H1 (cell line): ENCODE results near the gene PSPN. TPM values are rescaled to one million over a fixed set of nuclear protein-coding genes. Genes with fewer than 3 reads are reported as not detected.

Experiments
- CTCF ChIA-PET: fragments of 300-600 bp; sonication (Branson Sonifier 250); formaldehyde crosslinking; loops from one replicate; lab custom pipeline; 2021; ENCODE audit not compliant: partially characterized antibody; lab: Charles Lee
- POLR2A ChIA-PET: fragments of 300-600 bp; sonication (Branson Sonifier 250); formaldehyde crosslinking; loops from one replicate; lab custom pipeline; 2021; ENCODE audit warnings: inconsistent platforms; ENCODE audit not compliant: partially characterized antibody; lab: Charles Lee
- DNase-seq, 2 experiments: peaks; one replicate each; pipeline versions ENCODE4 v3.0.0 to v3.0.0-alpha.2; 2010 to 2022; ENCODE audit warnings: low spot score in 2 of 2, low read depth in 1 of 2, mixed read lengths in 1 of 2
- FAIRE-seq: peaks from 2 replicates; lab custom pipeline; 2011; peaks lifted over from hg19 to GRCh38; lab: Jason Lieb, UNC
- H2AFZ ChIP-seq: 2 replicates; pipeline ENCODE4 v1.8.1; 2012; ENCODE audit warnings: low read length, inconsistent platforms
- H2AK5ac ChIP-seq: 2 replicates; pipeline ENCODE4 v1.6.1; 2013; ENCODE audit warnings: low read depth, low read length
- H2BK120ac ChIP-seq: replicated peaks from 2 replicates; pipeline ENCODE3; 2013; ENCODE audit warnings: low read depth, low read length, inconsistent platforms
- H2BK12ac ChIP-seq: 2 replicates; pipeline ENCODE4 v1.6.1; 2013; ENCODE audit warnings: low read depth, low read length
- H2BK15ac ChIP-seq: 2 replicates; pipeline ENCODE4 v1.6.1; 2013; ENCODE audit warnings: low read length
- H2BK20ac ChIP-seq: 2 replicates; pipeline ENCODE4 v1.6.1; 2013; ENCODE audit warnings: low read length
- H2BK5ac ChIP-seq: 2 replicates; pipeline ENCODE4 v1.6.1; 2013; ENCODE audit warnings: low read depth, low read length
- H3K14ac ChIP-seq: 2 replicates; pipeline ENCODE4 v1.6.1; 2013; ENCODE audit warnings: inconsistent platforms; ENCODE audit not compliant: insufficient read length
- H3K18ac ChIP-seq: 2 replicates; pipeline ENCODE4 v1.6.1; 2013; ENCODE audit warnings: low read length; ENCODE audit errors: extremely low read depth
- H3K23ac ChIP-seq: 2 replicates; pipeline ENCODE4 v1.6.1; 2013; ENCODE audit warnings: inconsistent platforms; ENCODE audit not compliant: insufficient read length
- H3K23me2 ChIP-seq: 2 replicates; pipeline ENCODE4 v1.6.1; 2013; ENCODE audit warnings: low read depth, low read length
- H3K27ac ChIP-seq: 2 replicates; pipeline ENCODE4 v1.6.1; 2011; ENCODE audit warnings: low read depth, low read length, inconsistent platforms
- H3K27me3 ChIP-seq, 4 experiments: replicated peaks in 1 of 4; 1 replicate in 1 of 4; 2 replicates in 3 of 4; pipeline versions ENCODE4 v1.6.1 to v1.8.1; 2011 to 2013; ENCODE audit warnings: low read length in 3 of 4, mild to moderate bottlenecking in 3 of 4, inconsistent platforms in 2 of 4, mixed read lengths in 2 of 4, moderate library complexity in 1 of 4; ENCODE audit not compliant: control insufficient read depth in 3 of 4, insufficient read depth in 3 of 4; ENCODE audit errors: extremely low read depth in 1 of 4
- H3K36me3 ChIP-seq, 4 experiments: 2 replicates each; pipeline versions ENCODE4 v1.6.1 to v1.8.1; 2011 to 2013; ENCODE audit warnings: mild to moderate bottlenecking in 4 of 4, low read length in 3 of 4, moderate library complexity in 2 of 4, control low read depth in 1 of 4, inconsistent platforms in 1 of 4; ENCODE audit not compliant: insufficient read depth in 4 of 4, control insufficient read depth in 2 of 4
- H3K4ac ChIP-seq: replicated peaks from 2 replicates; pipeline ENCODE3; 2013; ENCODE audit warnings: low read length, low read depth, mixed read lengths, inconsistent platforms; ENCODE audit not compliant: insufficient read length
- H3K4me1 ChIP-seq, 4 experiments: replicated peaks in 1 of 4; 1 replicate in 1 of 4; 2 replicates in 3 of 4; pipeline versions ENCODE4 v1.6.1 to v1.8.1; 2011 to 2013; ENCODE audit warnings: low read length in 3 of 4, inconsistent platforms in 2 of 4, mixed read lengths in 1 of 4; ENCODE audit not compliant: insufficient read depth in 4 of 4, control insufficient read depth in 3 of 4
- H3K4me2 ChIP-seq, 2 experiments: 2 replicates each; pipeline versions ENCODE4 v1.6.1 to v1.8.1; 2011 to 2013; ENCODE audit warnings: low read depth in 2 of 2, low read length in 2 of 2, control low read depth in 1 of 2, inconsistent platforms in 1 of 2, mild to moderate bottlenecking in 1 of 2; ENCODE audit not compliant: insufficient read depth in 1 of 2
- H3K4me3 ChIP-seq, 4 experiments: fragments of 200-600, 300-600 bp in 1 of 4; sonication (generic), shearing (Covaris generic), sonication (Bioruptor Twin) in 1 of 4; 2 replicates each; pipeline versions ENCODE4 v1.5.1 to v1.8.1; 2011 to 2016; ENCODE audit warnings: low read length in 4 of 4, low read depth in 3 of 4, control low read depth in 2 of 4, inconsistent platforms in 2 of 4, mild to moderate bottlenecking in 2 of 4, mixed read lengths in 1 of 4, moderate library complexity in 1 of 4; ENCODE audit not compliant: insufficient read depth in 2 of 4; ENCODE audit errors: extremely low read depth in 1 of 4
- H3K56ac ChIP-seq: replicated peaks from 2 replicates; pipeline ENCODE3; 2013; ENCODE audit warnings: low read depth, mild to moderate bottlenecking, mixed read lengths, low read length, inconsistent platforms; ENCODE audit not compliant: insufficient read length
- H3K79me1 ChIP-seq: 2 replicates; pipeline ENCODE4 v1.6.1; 2013; ENCODE audit warnings: low read depth, low read length, control low read depth
- H3K79me2 ChIP-seq, 2 experiments: 2 replicates each; pipeline versions ENCODE4 v1.6.1 to v1.8.1; 2012 to 2013; ENCODE audit warnings: low read length in 2 of 2, mild to moderate bottlenecking in 2 of 2, inconsistent platforms in 1 of 2; ENCODE audit not compliant: insufficient read depth in 2 of 2, control insufficient read depth in 1 of 2
- H3K9ac ChIP-seq, 4 experiments: replicated peaks in 1 of 4; 1 replicate in 1 of 4; 2 replicates in 3 of 4; pipeline versions ENCODE4 v1.6.1 to v1.8.1; 2011 to 2013; ENCODE audit warnings: low read depth in 3 of 4, low read length in 3 of 4, control low read depth in 2 of 4, mild to moderate bottlenecking in 2 of 4, moderate library complexity in 2 of 4, inconsistent platforms in 1 of 4; ENCODE audit errors: extremely low read depth in 1 of 4
- H3K9me3 ChIP-seq, 2 experiments: 2 replicates each; pipeline versions ENCODE4 v1.6.1 to v1.8.1; 2012 to 2013; ENCODE audit warnings: mild to moderate bottlenecking in 2 of 2, moderate library complexity in 2 of 2, control low read depth in 1 of 2, inconsistent platforms in 1 of 2, low read depth in 1 of 2, low read length in 1 of 2, mixed read lengths in 1 of 2; ENCODE audit not compliant: insufficient read depth in 2 of 2
- H4K20me1 ChIP-seq, 2 experiments: replicated peaks in 1 of 2; 2 replicates each; pipeline versions ENCODE3 to v1.8.1; 2011 to 2013; ENCODE audit warnings: inconsistent platforms in 2 of 2, low read length in 2 of 2, mild to moderate bottlenecking in 1 of 2; ENCODE audit not compliant: insufficient read depth in 2 of 2, control insufficient read depth in 1 of 2
- H4K5ac ChIP-seq: 2 replicates; pipeline ENCODE4 v1.6.1; 2013; ENCODE audit warnings: low read length, low read depth, mixed read lengths, inconsistent platforms; ENCODE audit not compliant: insufficient read length
- H4K8ac ChIP-seq: 2 replicates; pipeline ENCODE4 v1.8.0; 2013; ENCODE audit warnings: mild to moderate bottlenecking, moderate library complexity, low read length, inconsistent platforms; ENCODE audit not compliant: insufficient read depth; ENCODE audit errors: extremely low read depth
- H4K91ac ChIP-seq: replicated peaks from 2 replicates; pipeline ENCODE3; 2013; ENCODE audit warnings: low read length, mixed read lengths, inconsistent platforms; ENCODE audit not compliant: insufficient read length
- CBX5 ChIP-seq: fragments of 300-800, 300-1000 bp; sonication (generic); IDR thresholded peaks from 2 replicates; pipeline ENCODE4 v1.7.1; 2016; ENCODE audit warnings: antibody characterized with exemption, low read length, low read depth
- EZH2 ChIP-seq: fragments of 200-600 bp; sonication (generic); IDR thresholded peaks from 2 replicates; pipeline ENCODE4 v1.7.1; 2012; ENCODE audit warnings: low read depth, mild to moderate bottlenecking, moderate library complexity, low read length, inconsistent platforms; ENCODE audit not compliant: severe bottlenecking
- HDAC2 ChIP-seq, 2 experiments: fragments of 300-600 bp in 1 of 2; sonication (generic) in 1 of 2; IDR thresholded peaks; 2 replicates each; pipeline ENCODE4 v1.6.1; 2011 to 2012; ENCODE audit warnings: low read depth in 2 of 2, low read length in 2 of 2, mild to moderate bottlenecking in 2 of 2, moderate library complexity in 2 of 2, borderline replicate concordance in 1 of 2, inconsistent platforms in 1 of 2
- HDAC6 ChIP-seq: IDR thresholded peaks from one replicate; pipeline ENCODE4 v1.7.1; 2012; ENCODE audit warnings: low read depth, mild to moderate bottlenecking, inconsistent platforms, low read length, moderate library complexity
- JUN ChIP-seq: IDR thresholded peaks from 2 replicates; pipeline ENCODE4 v1.6.1; 2011; ENCODE audit warnings: low read depth, mild to moderate bottlenecking, improper control_type of control experiment, low read length
- JUND ChIP-seq: IDR thresholded peaks from 2 replicates; pipeline ENCODE4 v1.6.1; 2011; ENCODE audit warnings: mild to moderate bottlenecking, improper control_type of control experiment, low read length
- MAFK ChIP-seq: IDR thresholded peaks from 2 replicates; pipeline ENCODE4 v1.6.1; 2012; ENCODE audit warnings: low read depth, mild to moderate bottlenecking, improper control_type of control experiment, low read length
- TAF1 ChIP-seq: IDR thresholded peaks from 2 replicates; pipeline ENCODE4 v1.6.1; 2011; ENCODE audit warnings: mild to moderate bottlenecking, low read depth, low read length
- TBP ChIP-seq: IDR thresholded peaks from 2 replicates; pipeline ENCODE4 v1.6.1; 2011; ENCODE audit warnings: low read depth, low read length, improper control_type of control experiment
- TEAD4 ChIP-seq: IDR thresholded peaks from 2 replicates; pipeline ENCODE4 v1.6.1; 2012; ENCODE audit warnings: low read depth, low read length, inconsistent platforms, mixed read lengths
- YY1 ChIP-seq: IDR thresholded peaks from 2 replicates; pipeline ENCODE4 v1.6.1; 2011; ENCODE audit warnings: low read depth, mild to moderate bottlenecking, low read length
- WGBS, 2 experiments: shearing (Covaris generic) in 1 of 2; methylation state at CpG; one replicate each; pipeline versions ENCODE4 v1.1.6 to v1.1.7; 2013 to 2015; ENCODE audit warnings: low lambda C conversion rate in 2 of 2, mixed read lengths in 2 of 2, inconsistent platforms in 1 of 2, low coverage in 1 of 2, missing lambda C conversion rate in 1 of 2; ENCODE audit not compliant: insufficient replicate concordance in 2 of 2, insufficient coverage in 1 of 2, insufficient read length in 1 of 2; ENCODE audit errors: extremely low coverage in 1 of 2, missing lambda C conversion rate in 1 of 2; 5-methylcytosine and 5-hydroxymethylcytosine counted together
- polyA plus RNA-seq, 7 experiments: library from polyadenylated mRNA; depleted of rRNA in 3 of 7; stranded (reverse) in 5 of 7; unstranded in 2 of 7; fragments of >200 nt in 5 of 7; fragments of 200-250 nt in 2 of 7; gene quantifications; 1 replicate in 5 of 7; 2 replicates in 1 of 7; 4 replicates in 1 of 7; pipeline versions ENCODE4 v1.2.1 to v1.2.3, GENCODE V29; 2011 to 2013; ENCODE audit warnings: missing spikeins in 2 of 7, mixed read lengths in 2 of 7
- total RNA-seq: library from RNA; stranded (reverse); fragmentation: NEBNext Ultra II Directional; extraction: Animal tissue kit (Norgen Biotek cat#: 25700); gene quantifications from 2 replicates; pipeline ENCODE4 v1.2.1, GENCODE V29; 2021

The PSPN gene
- total and polyA plus RNA-seq, 2 of the 8 experiments (the other 6 are each of a cell fraction or from before 2014, with no cell fraction given), result 1.0 to 2.1 TPM

GRCh38 chr19:6376512-6377190 lies 918 bp upstream of the PSPN start:
- Histone ChIP-seq H2BK15ac (no peak overlapping the region), H2BK20ac (no peak overlapping the region), H4K8ac (no peak overlapping the region), H2BK120ac (no peak overlapping the region), H3K79me1 (no peaks in the 10 kb centered on the region), H3K36me3 (peaks cover 12 to 32% (median 24%) of the 10 kb centered on the region in 4 experiments; a peak in 6 of 8 replicates), H3K4me1 (peaks cover 0 to 11% (median 7%) of the 10 kb centered on the region in 4 experiments; a peak in 5 of 7 replicates), H3K4me3 (no peak overlapping the region), H2AK5ac (no peak overlapping the region), H3K18ac (no peak overlapping the region; the same call in 1 of the 2 replicates), H3K4me2 (no peak overlapping the region), H2BK5ac (no peak overlapping the region), H2BK12ac (no peak overlapping the region), H3K27ac (no peak overlapping the region), H3K23me2 (peaks cover 4% of the 10 kb centered on the region; the same call in 1 of the 2 replicates), H3K79me2 (no peaks in the 10 kb centered on the region), H3K4ac (no peak overlapping the region), H3K14ac (no peak overlapping the region), H3K27me3 (no peaks in the 10 kb centered on the region), H3K56ac (no peak overlapping the region), H4K5ac (no peak overlapping the region), H3K23ac (no peak overlapping the region), H3K9ac (no peak overlapping the region), H3K9me3 (peaks cover 5 to 11% of the 10 kb centered on the region in 2 experiments; a peak in 2 of 4 replicates), H2AFZ (no peak overlapping the region), H4K91ac (no peak overlapping the region), H4K20me1 (peaks cover 0 to 6% of the 10 kb centered on the region in 2 experiments)
- WGBS, 2 experiments, result 87% methylated on average over 19 of the region's 19 CpGs; no CpG with 5 or more reads in 1 of the 2 experiments
- DNase-seq, result no peak
- FAIRE-seq, result no peak
- ChIA-PET POLR2A (interaction anchor here (0.6 to 9.9 kb wide), 4 partner anchors 14 to 1074 kb away, joined by 3 to 81 read pairs (median 4); partner anchors contain the start of gene GTF2F1), CTCF (interaction anchor here (0.7 to 1.3 kb wide), 2 partner anchors 47 to 62 kb away, joined by 3 read pairs; no protein-coding TSS in a partner anchor)
- TF ChIP-seq YY1 (no peak), TBP (no peak), JUN (no peak), EZH2 (no peak), TEAD4 (no peak), TAF1 (no peak), JUND (no peak), MAFK (no peak), HDAC2 (IDR thresholded peaks at IDR 0.05; ENCODE audit: borderline replicate concordance in 1 of 2, low read depth in 2 of 2, low read length in 2 of 2) (no peak), CBX5 (no peak), HDAC6 (no peak)
